Stimulated activated CD4-positive, alpha-beta T cell treated with anti-CD3 and anti-CD28 coated beads, TNF-alpha, amount 100 ng/mL, for 1 hour (primary cell): Measurements from ENCODE around the gene RAC3.

Experiments
- DNase-seq, 3 donors: peaks; one replicate each; pipeline ENCODE4 v3.0.0-alpha.2; 2020; ENCODE audit warnings: low read depth in 3 of 3, low spot score in 1 of 3

Gene RAC3

GRCh38 chr17:82070611-82071010 is 39.1 kb downstream of the RAC3 start:
- no peak for DNase-seq

GRCh38 chr17:82072827-82073226 is 41.3 kb downstream of the RAC3 start:
- DNase-seq: no peak

GRCh38 chr17:82073446-82073845 is 42.0 kb downstream of the RAC3 start:
- no peak for DNase-seq

GRCh38 chr17:82076018-82076784 is 44.7 kb downstream of the RAC3 start:
- DNase-seq: no peak

- DNase-seq: no peak
Measured at GRCh38 chr17:82076785-82077591, 45.5 kb downstream of the RAC3 start.

- no peak for DNase-seq
Measured at GRCh38 chr17:82077617-82078358, 46.3 kb downstream of the RAC3 start.

GRCh38 chr17:82078433-82078832 is 47.0 kb downstream of the RAC3 start:
- no peak for DNase-seq

GRCh38 chr17:82079001-82079677 is 47.7 kb downstream of the RAC3 start:
- no peak for DNase-seq

- DNase-seq: no peak
Measured at GRCh38 chr17:82080048-82080788, 48.7 kb downstream of the RAC3 start.

GRCh38 chr17:82080789-82081464 is 49.4 kb downstream of the RAC3 start:
- no peak for DNase-seq

- no peak for DNase-seq
Measured at GRCh38 chr17:82081546-82081945, 50.1 kb downstream of the RAC3 start.

GRCh38 chr17:82081966-82082365 is 50.5 kb downstream of the RAC3 start:
- DNase-seq: no peak

- DNase-seq: no peak
Measured at GRCh38 chr17:82082456-82082855, 51.0 kb downstream of the RAC3 start.

GRCh38 chr17:82083009-82083408 is 51.5 kb downstream of the RAC3 start:
- no peak for DNase-seq
